Measurements from ENCODE around the gene SLC5A10.
"Not testable (repeated sequence)": the region's sequence is repeated elsewhere in the genome, so short reads cannot be mapped to it uniquely, and the experiment has no call there.

The SLC5A10 gene

DNA sequence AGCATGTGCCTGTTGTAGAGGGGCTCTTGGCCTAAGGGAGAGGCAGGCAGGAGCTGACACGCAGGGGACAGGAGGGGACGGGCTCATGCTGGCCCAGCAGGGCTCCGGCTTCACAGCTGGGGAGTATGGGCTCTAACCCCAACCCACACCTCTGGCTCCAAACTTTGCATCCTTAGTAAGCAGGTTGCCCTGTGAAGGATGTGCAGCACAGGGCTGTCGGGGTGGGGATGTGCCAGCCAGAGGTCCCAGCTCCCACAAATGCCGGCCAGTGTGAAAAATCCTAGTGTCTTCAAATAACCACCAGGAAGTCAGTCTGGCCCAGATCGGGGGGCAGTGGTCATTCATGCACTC is 66.6 kb downstream of the SLC5A10 start:
- Histone ChIP-seq H3K27ac (ENCODE audit: low read length) (no peak overlapping the region), H3K4me2 (ENCODE audit: insufficient read depth, low read length) (no peak overlapping the region), H3K9ac (ENCODE audit: low read depth, low read length) (no peak overlapping the region), H3K36me3 (ENCODE audit: insufficient read depth, low read length) (peaks cover 15% of the 10 kb centered on the region), H3K4me3 (ENCODE audit: low read depth in 1 of 2, low read length in 2 of 2) (no peak overlapping the region), H2AFZ (ENCODE audit: low read depth, low read length) (no peak overlapping the region), H4K20me1 (ENCODE audit: insufficient read depth, low read length) (peaks cover 19% of the 10 kb centered on the region; the same call in 1 of the 2 replicates), H3K79me2 (ENCODE audit: insufficient read depth, low read length) (no peaks in the 10 kb centered on the region), H3K27me3 (ENCODE audit: insufficient read depth, low read length, poor library complexity) (no peaks in the 10 kb centered on the region), H3K9me3 (ENCODE audit: insufficient read depth, low read length, severe bottlenecking) (no peaks in the 10 kb centered on the region), H3K4me1 (ENCODE audit: insufficient read depth, low read length) (no peaks in the 10 kb centered on the region)
- no peak for ATAC-seq (ENCODE audit: insufficient read depth, low read depth)
- no peak for TF ChIP-seq EZH2 (IDR thresholded peaks at IDR 0.05; ENCODE audit: borderline replicate concordance, low read depth, low read length, severe bottlenecking)
- TF ChIP-seq, protein P1, sequence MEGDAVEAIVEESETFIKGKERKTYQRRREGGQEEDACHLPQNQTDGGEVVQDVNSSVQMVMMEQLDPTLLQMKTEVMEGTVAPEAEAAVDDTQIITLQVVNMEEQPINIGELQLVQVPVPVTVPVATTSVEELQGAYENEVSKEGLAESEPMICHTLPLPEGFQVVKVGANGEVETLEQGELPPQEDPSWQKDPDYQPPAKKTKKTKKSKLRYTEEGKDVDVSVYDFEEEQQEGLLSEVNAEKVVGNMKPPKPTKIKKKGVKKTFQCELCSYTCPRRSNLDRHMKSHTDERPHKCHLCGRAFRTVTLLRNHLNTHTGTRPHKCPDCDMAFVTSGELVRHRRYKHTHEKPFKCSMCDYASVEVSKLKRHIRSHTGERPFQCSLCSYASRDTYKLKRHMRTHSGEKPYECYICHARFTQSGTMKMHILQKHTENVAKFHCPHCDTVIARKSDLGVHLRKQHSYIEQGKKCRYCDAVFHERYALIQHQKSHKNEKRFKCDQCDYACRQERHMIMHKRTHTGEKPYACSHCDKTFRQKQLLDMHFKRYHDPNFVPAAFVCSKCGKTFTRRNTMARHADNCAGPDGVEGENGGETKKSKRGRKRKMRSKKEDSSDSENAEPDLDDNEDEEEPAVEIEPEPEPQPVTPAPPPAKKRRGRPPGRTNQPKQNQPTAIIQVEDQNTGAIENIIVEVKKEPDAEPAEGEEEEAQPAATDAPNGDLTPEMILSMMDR (IDR thresholded peaks at IDR 0.05; ENCODE audit: borderline replicate concordance, extremely low read depth, low read length, poor library complexity, severe bottlenecking) = no peak
- DNase-seq = no peak

DNA sequence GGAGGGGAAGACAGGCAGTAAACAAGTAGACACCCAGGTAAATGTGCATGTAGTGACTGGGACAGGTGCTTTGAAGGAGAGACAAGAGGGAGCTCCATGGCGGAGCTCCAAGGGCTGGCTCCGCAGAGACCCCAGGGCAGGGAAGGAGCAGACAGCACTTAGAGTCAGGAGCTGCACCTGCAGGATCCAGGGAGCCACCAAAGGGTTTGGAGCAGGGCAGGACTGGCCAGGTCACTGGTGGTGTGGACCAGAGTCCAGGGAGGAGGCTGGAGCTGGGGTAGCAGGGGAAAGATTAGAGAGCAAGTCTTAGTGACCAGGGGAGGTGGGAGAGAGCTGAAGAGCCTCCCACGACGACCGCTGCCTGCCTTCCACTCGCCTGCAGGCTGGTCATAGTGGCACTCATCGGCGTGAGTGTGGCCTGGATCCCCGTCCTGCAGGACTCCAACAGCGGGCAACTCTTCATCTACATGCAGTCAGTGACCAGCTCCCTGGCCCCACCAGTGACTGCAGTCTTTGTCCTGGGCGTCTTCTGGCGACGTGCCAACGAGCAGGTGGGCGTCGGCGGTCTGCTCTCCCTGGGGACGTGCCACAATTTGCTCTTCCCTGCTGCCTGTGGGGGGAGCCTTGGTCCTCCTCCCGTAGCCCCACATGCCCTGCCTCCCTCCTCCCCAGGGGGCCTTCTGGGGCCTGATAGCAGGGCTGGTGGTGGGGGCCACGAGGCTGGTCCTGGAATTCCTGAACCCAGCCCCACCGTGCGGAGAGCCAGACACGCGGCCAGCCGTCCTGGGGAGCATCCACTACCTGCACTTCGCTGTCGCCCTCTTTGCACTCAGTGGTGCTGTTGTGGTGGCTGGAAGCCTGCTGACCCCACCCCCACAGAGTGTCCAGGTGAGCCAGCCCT is 67.3 kb downstream of the SLC5A10 start:
- H3K9ac ChIP-seq (ENCODE audit: low read depth, low read length) = no peak overlapping the region
- H3K27ac ChIP-seq (ENCODE audit: low read length) = no peak overlapping the region
- no peaks in the 10 kb centered on the region for H3K9me3 ChIP-seq (ENCODE audit: insufficient read depth, low read length, severe bottlenecking)
- no peak for TF ChIP-seq EZH2 (IDR thresholded peaks at IDR 0.05; ENCODE audit: borderline replicate concordance, low read depth, low read length, severe bottlenecking)
- TF ChIP-seq, protein P1 (IDR thresholded peaks at IDR 0.05; ENCODE audit: borderline replicate concordance, extremely low read depth, low read length, poor library complexity, severe bottlenecking) = no peak
- peaks cover 15% of the 10 kb centered on the region for H3K36me3 ChIP-seq (ENCODE audit: insufficient read depth, low read length)
- no peak for ATAC-seq (ENCODE audit: insufficient read depth, low read depth)
- no peaks in the 10 kb centered on the region for H3K79me2 ChIP-seq (ENCODE audit: insufficient read depth, low read length)
- H3K4me3 ChIP-seq (ENCODE audit: low read depth in 1 of 2, low read length in 2 of 2) = no peak overlapping the region
- H3K4me1 ChIP-seq (ENCODE audit: insufficient read depth, low read length) = no peaks in the 10 kb centered on the region
- H3K4me2 ChIP-seq (ENCODE audit: insufficient read depth, low read length) = no peak overlapping the region
- H2AFZ ChIP-seq (ENCODE audit: low read depth, low read length) = no peak overlapping the region
- H3K27me3 ChIP-seq (ENCODE audit: insufficient read depth, low read length, poor library complexity) = no peaks in the 10 kb centered on the region
- no peak for DNase-seq
- peaks cover 18% of the 10 kb centered on the region; the same call in 1 of the 2 replicates for H4K20me1 ChIP-seq (ENCODE audit: insufficient read depth, low read length)

DNA sequence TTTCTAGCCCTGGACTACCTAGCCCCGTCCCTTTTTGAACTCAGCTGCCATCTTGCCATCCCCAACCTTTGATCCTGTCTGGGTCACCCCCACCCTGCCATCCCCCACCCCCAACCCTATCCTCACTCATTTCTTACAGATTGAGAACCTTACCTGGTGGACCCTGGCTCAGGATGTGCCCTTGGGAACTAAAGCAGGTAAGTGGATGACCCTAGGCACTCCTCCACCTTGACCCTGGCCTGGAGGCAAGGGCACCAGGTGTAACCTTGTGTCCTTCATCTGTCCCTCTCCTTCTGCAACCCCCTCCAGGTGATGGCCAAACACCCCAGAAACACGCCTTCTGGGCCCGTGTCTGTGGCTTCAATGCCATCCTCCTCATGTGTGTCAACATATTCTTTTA is 68.1 kb downstream of the SLC5A10 start:
- ATAC-seq (ENCODE audit: insufficient read depth, low read depth) = no peak

DNA sequence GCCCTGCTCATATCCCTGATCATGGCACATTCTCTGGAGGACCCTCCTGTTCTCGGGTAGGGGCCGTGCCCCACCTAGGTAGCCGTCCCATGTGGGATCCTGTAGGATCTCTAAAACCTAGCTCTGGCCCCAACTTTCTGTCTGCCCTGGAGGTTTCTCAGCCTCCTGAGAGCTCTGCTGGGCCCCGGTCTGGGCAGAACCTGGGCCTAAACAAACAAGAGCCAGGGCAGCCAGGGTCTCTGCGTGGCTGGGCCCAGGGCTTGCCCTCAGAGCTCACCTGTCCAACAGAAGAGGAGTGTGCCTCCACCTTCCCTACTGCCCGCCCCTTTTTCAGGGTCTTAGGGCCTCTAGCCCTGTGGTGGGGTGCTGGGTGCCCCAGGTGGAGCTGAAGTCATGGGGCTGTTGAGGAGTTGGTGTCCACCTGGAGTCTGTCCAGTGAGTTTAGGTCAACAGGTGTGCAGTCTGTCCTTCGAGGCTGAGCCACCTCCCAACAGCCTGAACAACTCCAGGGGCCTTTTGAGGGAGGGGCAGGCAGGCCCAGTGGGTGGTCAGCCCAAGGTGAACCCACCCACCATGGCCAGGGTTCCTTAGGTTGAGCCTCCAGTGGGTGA is 69.2 kb downstream of the SLC5A10 start:
- H3K79me2 ChIP-seq (ENCODE audit: insufficient read depth, low read length); H3K27ac ChIP-seq (ENCODE audit: low read length); H3K9ac ChIP-seq (ENCODE audit: low read depth, low read length); H2AFZ ChIP-seq (ENCODE audit: low read depth, low read length); H3K4me1 ChIP-seq (ENCODE audit: insufficient read depth, low read length); H3K27me3 ChIP-seq (ENCODE audit: insufficient read depth, low read length, poor library complexity); H3K4me2 ChIP-seq (ENCODE audit: insufficient read depth, low read length); ATAC-seq (ENCODE audit: insufficient read depth, low read depth); H3K4me3 ChIP-seq (ENCODE audit: low read depth in 1 of 2, low read length in 2 of 2); H3K9me3 ChIP-seq (ENCODE audit: insufficient read depth, low read length, severe bottlenecking); DNase-seq: not testable (repeated sequence)
- H4K20me1 ChIP-seq (ENCODE audit: insufficient read depth, low read length) = peaks cover 18% of the 10 kb centered on the region; the same call in 1 of the 2 replicates
- peaks cover 15% of the 10 kb centered on the region for H3K36me3 ChIP-seq (ENCODE audit: insufficient read depth, low read length)

More for the DNA sequence above, 68.1 kb downstream of the SLC5A10 start:
- H3K4me3 ChIP-seq (ENCODE audit: low read depth in 1 of 2, low read length in 2 of 2) = no peak overlapping the region
- peaks cover 18% of the 10 kb centered on the region; the same call in 1 of the 2 replicates for H4K20me1 ChIP-seq (ENCODE audit: insufficient read depth, low read length)
- no peaks in the 10 kb centered on the region for H3K27me3 ChIP-seq (ENCODE audit: insufficient read depth, low read length, poor library complexity)
- TF ChIP-seq, protein P1 (IDR thresholded peaks at IDR 0.05; ENCODE audit: borderline replicate concordance, extremely low read depth, low read length, poor library complexity, severe bottlenecking) = no peak
- no peak for TF ChIP-seq EZH2 (IDR thresholded peaks at IDR 0.05; ENCODE audit: borderline replicate concordance, low read depth, low read length, severe bottlenecking)
- no peak overlapping the region for H3K9ac ChIP-seq (ENCODE audit: low read depth, low read length)
- no peaks in the 10 kb centered on the region for H3K9me3 ChIP-seq (ENCODE audit: insufficient read depth, low read length, severe bottlenecking)
- H3K79me2 ChIP-seq (ENCODE audit: insufficient read depth, low read length) = no peaks in the 10 kb centered on the region
- DNase-seq = no peak
- H3K4me1 ChIP-seq (ENCODE audit: insufficient read depth, low read length) = no peaks in the 10 kb centered on the region
- no peak overlapping the region for H3K27ac ChIP-seq (ENCODE audit: low read length)
- no peak overlapping the region for H3K4me2 ChIP-seq (ENCODE audit: insufficient read depth, low read length)
- H3K36me3 ChIP-seq (ENCODE audit: insufficient read depth, low read length) = peaks cover 15% of the 10 kb centered on the region
- no peak overlapping the region for H2AFZ ChIP-seq (ENCODE audit: low read depth, low read length)

Data from DND-41 (cell line).